ENCODE measurements around the gene ETV6.

DNA sequence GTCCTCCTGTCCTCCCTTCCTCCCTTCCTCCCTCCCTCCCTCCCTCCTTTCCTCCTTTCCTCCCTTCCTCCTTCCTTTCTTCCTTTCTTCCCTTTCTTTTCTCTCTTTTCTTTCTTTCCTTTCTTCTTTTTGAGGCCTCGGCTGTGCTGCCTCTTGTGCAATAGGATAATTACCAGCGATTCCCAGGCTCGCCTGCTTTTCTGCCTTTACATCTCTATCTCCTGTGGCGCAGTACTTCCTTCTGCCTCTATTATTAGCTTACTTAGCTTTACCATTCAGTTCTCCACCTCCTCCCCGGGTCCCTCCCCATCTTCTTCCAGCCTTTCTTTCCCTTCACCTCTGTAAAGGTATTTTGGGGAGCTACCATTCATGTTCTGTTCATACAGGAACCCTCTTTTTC is 19.9 kb downstream of the ETV6 start:
- TF ChIP-seq, protein P1, sequence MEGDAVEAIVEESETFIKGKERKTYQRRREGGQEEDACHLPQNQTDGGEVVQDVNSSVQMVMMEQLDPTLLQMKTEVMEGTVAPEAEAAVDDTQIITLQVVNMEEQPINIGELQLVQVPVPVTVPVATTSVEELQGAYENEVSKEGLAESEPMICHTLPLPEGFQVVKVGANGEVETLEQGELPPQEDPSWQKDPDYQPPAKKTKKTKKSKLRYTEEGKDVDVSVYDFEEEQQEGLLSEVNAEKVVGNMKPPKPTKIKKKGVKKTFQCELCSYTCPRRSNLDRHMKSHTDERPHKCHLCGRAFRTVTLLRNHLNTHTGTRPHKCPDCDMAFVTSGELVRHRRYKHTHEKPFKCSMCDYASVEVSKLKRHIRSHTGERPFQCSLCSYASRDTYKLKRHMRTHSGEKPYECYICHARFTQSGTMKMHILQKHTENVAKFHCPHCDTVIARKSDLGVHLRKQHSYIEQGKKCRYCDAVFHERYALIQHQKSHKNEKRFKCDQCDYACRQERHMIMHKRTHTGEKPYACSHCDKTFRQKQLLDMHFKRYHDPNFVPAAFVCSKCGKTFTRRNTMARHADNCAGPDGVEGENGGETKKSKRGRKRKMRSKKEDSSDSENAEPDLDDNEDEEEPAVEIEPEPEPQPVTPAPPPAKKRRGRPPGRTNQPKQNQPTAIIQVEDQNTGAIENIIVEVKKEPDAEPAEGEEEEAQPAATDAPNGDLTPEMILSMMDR (IDR thresholded peaks at IDR 0.05): no peak
- no peak for TF ChIP-seq POLR2A (IDR thresholded peaks at IDR 0.05)

Measured in testis (tissue), 2 donors.